ENCODE results near the gene LDB3. TPM values are rescaled to one million over a fixed set of nuclear protein-coding genes. Genes with fewer than 3 reads are reported as not detected.

The LDB3 gene
- total and polyA plus RNA-seq, 2 of the 8 experiments (the other 6 are each of a cell fraction or from before 2014, with no cell fraction given): 0.20 to 0.43 TPM

DNA sequence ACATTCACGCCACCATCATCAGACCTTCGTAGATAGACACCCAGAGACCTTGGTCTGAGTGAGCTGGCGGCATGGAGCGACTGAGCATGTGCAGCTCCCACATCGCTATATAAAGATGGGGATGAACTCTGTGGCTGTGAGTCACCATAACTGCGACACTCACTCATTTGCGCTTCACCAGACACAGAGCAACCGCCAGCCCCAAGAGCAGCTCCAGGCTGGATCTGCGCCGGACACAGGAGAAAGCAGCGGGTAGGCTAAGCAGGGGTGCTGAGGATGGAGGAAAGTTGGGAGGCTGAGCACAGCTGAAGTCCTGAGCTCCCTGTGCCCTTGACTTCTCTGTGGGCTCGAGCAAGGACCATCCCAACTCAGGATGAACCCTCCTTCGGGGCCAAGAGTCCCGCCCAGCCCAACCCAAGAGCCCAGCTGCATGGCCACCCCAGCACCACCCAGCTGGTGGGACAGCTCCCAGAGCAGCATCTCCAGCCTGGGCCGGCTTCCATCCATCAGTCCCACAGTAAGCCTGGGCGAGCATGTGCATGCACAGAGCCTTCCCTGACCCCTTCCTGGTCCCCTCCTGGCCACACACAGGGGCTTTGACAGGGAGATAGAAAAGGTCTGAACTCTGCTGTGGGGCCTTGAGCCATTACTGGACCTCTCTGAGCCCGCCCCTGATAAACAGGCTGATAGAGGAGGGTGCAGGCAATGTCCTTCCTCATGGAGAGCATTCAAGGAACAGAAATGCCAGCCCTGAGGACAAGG, 13.7 kb upstream of the LDB3 start, which contains the start of gene OPN4 (continued):
- TF ChIP-seq ATF3 (IDR thresholded peaks at IDR 0.05; ENCODE audit: insufficient read depth, low read depth, low read length) (no peak), GABPA (IDR thresholded peaks at IDR 0.05; ENCODE audit: borderline replicate concordance, insufficient read depth, low read length) (no peak), FOSL1 (IDR thresholded peaks at IDR 0.05; ENCODE audit: insufficient read depth, low read depth, low read length) (no peak), SP2 (IDR thresholded peaks at IDR 0.05; ENCODE audit: low read length) (no peak), CEBPB (IDR thresholded peaks at IDR 0.05; ENCODE audit: low read depth, low read length) (no peak), MAFK (IDR thresholded peaks at IDR 0.05; ENCODE audit: low read depth, low read length) (no peak), RNF2 (IDR thresholded peaks at IDR 0.05; ENCODE audit: borderline replicate concordance, low read depth, low read length, missing control alignments, poor library complexity, severe bottlenecking) (no peak)

Measured in H1 (cell line).